HL-60 (cell line): ENCODE data around the gene TFE3.

Experiments used
- CTCF ChIP-seq: IDR thresholded peaks from one replicate; pipeline ENCODE4 v1.5.1; 2011; ENCODE audit warnings: low read length, control low read depth, inconsistent platforms; ENCODE audit not compliant: insufficient read depth
- POLR2AphosphoS5 ChIP-seq: IDR thresholded peaks from 2 replicates; pipeline ENCODE4 v1.6.1; 2012; ENCODE audit warnings: low read depth
- REST ChIP-seq: IDR thresholded peaks from 2 replicates; pipeline ENCODE4 v1.6.1; 2012; ENCODE audit warnings: low read depth; ENCODE audit not compliant: insufficient replicate concordance

DNA sequence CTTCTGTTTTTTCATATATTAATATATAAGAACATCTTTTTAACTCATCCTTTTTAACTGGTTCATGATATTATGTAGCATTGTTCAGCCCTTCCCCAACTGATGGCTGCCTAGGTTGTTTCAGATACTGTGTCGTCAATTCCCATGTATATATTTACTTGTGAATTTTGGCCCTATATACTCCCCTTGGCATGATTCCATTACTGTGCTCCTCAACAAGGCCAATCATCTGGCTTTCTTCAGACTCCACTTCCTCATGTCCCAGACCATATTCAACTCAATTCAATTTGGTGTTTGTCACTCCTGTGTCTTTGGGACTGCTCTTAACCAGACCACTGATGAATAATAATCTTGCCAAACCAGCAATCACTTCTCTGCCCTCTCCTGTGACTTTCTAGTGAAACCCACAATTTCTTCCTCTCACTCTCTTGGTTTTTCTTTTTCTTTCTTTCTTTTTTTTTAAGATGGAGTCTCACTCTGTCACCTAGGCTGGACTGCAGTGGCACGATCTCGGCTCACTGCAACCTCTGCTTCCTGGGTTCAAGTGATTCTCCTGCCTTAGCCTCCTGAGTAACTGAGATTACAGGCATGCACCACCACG lies 39.2 kb upstream of the TFE3 start:
- no peak for TF ChIP-seq CTCF
- TF ChIP-seq POLR2AphosphoS5, result no peak
- TF ChIP-seq REST, result no peak
